HG03097 (cell line): ENCODE measurements around the gene CFAP20DC.
A peak's percentile ranks its signal among the peaks of the same experiment; 100 is the strongest.
"Not testable (repeated sequence)": the region's sequence is repeated elsewhere in the genome, so short reads cannot be mapped to it uniquely, and the experiment has no call there.

ENCODE experiments used
- ATAC-seq: cut with Tn5 transposase; IDR thresholded peaks from one replicate; pipeline ENCODE4 v1.9.1; 2021; ENCODE audit not compliant: unreplicated experiment, low FRiP score

CFAP20DC gene

GRCh38 chr3:59049671-59050331, at the start of gene CFAP20DC:
Gene CFAP20DC, minus strand, starts transcription at chr3:59050025. Its CDS starts 394 bp downstream, at chr3:59049631.
- peak; percentile 100 for ATAC-seq

DNA sequence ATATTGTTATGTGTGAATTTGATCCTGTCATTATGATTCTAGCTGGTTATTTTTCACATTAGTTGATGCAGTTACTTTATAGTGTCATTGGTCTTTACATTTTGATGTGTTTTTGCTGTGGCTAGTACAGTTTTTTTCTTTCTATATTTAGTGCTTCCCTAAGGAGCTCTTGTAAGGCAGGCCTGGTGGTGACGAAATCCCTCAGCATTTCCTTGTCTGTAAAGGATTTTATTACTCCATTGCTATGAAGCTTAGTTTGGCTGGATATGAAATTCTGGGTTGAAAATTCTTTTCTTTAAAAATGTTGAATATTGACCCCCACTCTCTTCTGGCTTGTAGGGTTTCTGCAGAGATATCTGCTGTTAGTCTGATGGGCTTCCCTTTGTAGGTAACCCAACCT, 48.7 kb upstream of the CFAP20DC start:
- not testable (repeated sequence) for ATAC-seq

DNA sequence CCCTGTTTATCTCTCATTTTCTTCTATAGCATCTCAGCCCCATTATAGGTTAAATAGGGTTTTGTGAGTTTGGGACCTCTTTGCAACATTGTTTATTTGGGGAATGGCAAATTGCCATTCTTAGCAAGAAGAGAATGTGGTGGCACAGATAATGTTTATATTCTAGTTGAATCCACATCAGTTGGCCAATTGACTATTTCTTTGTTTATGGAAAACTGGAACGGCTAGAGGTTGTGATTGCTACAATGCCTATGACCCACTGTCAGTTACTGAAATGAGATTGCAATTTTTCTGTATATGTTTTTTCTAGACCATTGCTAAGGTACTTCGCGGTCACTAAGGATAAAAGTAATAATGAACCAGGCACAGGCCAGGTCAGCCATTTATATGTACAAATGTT, 44.6 kb upstream of the CFAP20DC start:
- ATAC-seq: no peak

GRCh38 chr3:59093521-59093920, 43.7 kb upstream of the CFAP20DC start:
- no peak for ATAC-seq

DNA sequence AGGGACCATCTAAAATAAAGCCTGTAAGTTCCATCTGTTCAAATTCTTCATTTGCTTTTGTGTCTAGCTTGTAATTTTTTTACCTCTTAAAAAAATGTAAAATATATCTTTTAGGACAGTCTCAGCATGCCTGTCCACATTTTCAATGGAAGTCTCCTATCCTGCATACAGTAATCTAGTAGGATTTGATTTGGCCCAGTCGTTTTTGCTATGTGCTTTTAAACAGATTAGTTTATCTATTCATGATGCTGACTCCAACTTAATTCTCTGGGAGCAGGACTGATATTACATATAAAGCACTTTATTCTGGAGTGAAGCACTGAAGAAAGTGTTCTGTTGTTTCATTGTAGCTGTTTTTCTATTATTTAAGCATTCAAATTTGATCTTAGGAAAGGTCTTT, 38.9 kb upstream of the CFAP20DC start:
- no peak for ATAC-seq

- no peak for ATAC-seq
Observed at GRCh38 chr3:59085976-59086375, 36.2 kb upstream of the CFAP20DC start.

DNA sequence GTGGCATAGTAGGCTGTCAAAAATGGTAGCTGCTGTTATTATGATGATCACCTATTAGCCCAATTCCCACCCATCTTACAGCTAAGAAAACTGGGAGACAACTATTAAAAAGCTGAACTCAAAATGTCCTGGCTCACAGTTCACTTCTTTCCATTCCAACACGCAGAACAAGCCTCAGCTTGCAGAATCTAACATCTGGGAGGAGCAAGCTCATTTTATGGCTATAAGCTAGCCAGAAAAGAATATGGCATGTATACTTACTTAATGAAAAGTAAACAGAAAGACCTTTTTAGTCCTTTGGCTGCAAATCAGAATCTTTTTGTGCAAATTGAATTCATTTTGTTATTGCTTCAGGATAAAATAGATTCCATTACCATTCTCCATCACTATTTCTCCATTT, 34.8 kb upstream of the CFAP20DC start:
- ATAC-seq: no peak

DNA sequence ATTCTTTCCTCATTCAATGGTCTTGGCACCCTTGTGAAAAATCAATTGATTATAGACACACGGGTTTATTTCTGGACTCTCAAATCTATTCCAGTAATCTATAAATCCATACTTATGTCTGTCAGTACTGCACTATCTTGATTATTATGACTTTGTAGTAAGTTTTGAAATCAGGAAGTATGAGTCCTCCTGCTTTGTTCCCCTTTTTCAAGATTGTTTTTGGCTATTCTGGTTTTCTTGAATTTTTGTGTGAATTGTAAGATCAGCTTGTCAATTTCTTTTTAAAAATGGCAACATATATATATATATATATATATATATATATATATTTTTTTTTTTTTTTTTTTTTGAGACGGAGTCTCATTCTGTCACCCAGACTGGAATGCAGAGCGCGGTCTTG, 32.3 kb upstream of the CFAP20DC start:
- ATAC-seq: no peak

- no peak for ATAC-seq
Observed at GRCh38 chr3:59081071-59081470, 31.2 kb upstream of the CFAP20DC start.

- ATAC-seq: no peak
Observed at GRCh38 chr3:59079962-59080361, 30.1 kb upstream of the CFAP20DC start.

DNA sequence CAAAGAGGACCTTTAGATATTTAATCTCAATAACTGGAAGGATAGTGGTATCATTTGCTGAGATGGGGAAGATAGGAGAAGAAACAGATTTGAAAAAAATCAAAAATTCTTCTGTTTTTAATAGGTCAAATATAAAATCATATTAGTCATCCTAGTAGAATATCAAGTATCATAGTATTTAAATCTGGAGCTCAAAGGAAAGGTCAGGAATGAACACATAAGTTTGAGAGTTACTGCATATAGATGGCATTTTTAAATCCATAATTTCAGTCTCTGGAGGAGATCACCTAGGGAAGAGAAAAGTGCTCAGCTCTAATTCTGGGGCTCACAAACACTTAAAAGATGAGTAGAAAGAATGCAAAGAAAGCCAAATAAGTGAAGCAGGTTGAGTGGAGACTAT, 24.9 kb upstream of the CFAP20DC start:
- no peak for ATAC-seq

GRCh38 chr3:59072681-59073080, 22.9 kb upstream of the CFAP20DC start:
- ATAC-seq: no peak

GRCh38 chr3:59069838-59070237, 20.0 kb upstream of the CFAP20DC start:
- ATAC-seq: no peak

- no peak for ATAC-seq
Observed at GRCh38 chr3:59065240-59065639, 15.4 kb upstream of the CFAP20DC start.

DNA sequence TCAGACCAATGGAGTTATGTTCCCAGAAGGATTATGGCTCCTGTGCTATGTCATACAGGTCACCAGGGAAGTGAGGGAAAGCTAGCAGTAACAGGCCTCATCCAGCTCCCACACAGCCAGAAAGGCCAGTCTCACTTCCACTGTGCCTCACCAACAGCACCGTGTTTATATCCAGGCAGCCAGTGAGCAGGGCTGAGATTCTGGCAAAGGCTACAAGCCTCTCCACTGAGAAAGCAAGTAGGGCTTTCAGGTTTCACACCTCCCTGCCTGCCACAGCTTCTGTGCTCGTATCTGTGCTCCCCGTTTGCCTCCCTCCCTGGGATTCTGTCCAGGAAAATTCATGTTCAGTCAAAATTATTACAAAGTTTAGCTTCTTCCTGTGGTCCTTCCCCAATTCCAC, 14.9 kb upstream of the CFAP20DC start:
- ATAC-seq: no peak

GRCh38 chr3:59064276-59064675, 14.5 kb upstream of the CFAP20DC start:
- ATAC-seq: no peak

DNA sequence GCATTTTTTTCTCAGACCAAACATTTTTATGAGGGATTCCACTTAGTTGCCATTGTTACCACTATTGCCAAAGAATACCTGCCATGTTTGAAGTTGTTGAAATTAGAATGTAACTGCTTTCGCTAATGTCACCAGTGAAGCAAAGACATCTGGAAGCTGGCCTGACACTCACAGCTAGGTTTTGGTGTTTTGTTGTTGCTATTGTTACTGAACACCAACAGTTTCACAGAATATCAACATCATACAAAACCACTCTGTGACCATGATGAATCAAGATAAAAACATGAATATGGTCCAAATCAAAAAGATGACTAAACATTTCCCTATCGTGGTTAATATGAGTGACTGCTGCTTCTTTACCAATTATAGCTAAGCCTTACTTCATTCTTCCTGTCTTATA, 6.9 kb upstream of the CFAP20DC start:
- ATAC-seq: no peak

DNA sequence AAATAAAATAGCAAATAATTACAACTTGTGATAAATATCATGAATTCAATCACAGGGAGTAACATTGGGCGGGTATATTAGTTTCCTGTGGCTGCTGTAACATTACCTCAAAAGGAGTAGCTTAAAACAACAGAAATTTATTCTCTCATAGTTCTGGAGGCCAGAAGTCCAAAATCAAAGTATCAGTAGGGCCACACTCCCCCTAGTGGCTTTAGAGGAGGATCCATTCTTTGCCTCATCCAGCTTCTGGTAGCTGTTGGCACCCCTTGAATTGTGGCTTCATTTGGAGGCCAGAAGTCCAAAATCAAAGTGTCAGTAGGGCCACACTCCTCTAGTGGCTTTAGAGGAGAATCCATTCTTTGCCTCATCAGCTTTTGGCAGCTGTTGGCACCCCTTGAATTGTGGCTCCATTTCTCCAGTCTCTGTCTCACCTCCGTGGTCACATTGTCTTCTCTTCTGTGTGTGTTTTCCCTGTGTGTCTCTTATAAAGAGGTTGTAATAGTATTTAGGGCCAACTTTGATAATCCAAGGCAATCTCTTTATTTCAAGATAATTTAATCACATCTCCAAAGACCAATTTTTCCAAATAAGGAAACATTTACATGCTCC, 3.1 kb upstream of the CFAP20DC start:
- no peak for ATAC-seq

GRCh38 chr3:59050811-59051414, 1.1 kb upstream of the CFAP20DC start:
- not testable (repeated sequence) for ATAC-seq

DNA sequence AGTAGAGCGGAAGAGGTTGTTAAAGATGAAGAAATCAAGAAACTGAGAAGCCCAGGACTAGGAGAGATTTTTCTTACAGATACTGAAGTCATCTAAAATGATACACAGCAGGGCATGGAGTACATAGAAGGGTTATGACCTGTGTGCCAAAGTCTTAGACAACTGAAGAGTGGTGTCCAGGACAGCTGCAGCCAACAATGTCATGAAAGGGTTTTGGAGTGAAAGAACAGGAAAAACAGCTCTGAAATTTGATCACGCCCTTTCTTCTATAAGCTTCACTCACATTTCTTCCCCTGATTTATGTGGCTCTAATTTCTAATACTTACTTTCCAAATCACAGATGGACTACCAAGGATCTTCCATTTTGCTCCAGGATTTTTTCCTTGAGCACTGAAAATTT, 3.0 kb downstream of the CFAP20DC start:
- ATAC-seq: no peak

- ATAC-seq: no peak
Observed at GRCh38 chr3:59043391-59043790, 6.4 kb downstream of the CFAP20DC start.

- ATAC-seq: no peak
Observed at GRCh38 chr3:59040902-59041301, 8.9 kb downstream of the CFAP20DC start.
